Erythroblast (primary cell): ENCODE results near the gene ANKRD62.

Source experiments
- GATA1 ChIP-seq: IDR thresholded peaks from 2 replicates; pipeline ENCODE4 v1.6.1; 2011; ENCODE audit warnings: low read depth, mild to moderate bottlenecking, control low read depth, low read length, moderate library complexity
- POLR2A ChIP-seq: IDR thresholded peaks from 2 replicates; pipeline ENCODE4 v1.6.1; 2011; ENCODE audit warnings: mild to moderate bottlenecking, low read length

DNA sequence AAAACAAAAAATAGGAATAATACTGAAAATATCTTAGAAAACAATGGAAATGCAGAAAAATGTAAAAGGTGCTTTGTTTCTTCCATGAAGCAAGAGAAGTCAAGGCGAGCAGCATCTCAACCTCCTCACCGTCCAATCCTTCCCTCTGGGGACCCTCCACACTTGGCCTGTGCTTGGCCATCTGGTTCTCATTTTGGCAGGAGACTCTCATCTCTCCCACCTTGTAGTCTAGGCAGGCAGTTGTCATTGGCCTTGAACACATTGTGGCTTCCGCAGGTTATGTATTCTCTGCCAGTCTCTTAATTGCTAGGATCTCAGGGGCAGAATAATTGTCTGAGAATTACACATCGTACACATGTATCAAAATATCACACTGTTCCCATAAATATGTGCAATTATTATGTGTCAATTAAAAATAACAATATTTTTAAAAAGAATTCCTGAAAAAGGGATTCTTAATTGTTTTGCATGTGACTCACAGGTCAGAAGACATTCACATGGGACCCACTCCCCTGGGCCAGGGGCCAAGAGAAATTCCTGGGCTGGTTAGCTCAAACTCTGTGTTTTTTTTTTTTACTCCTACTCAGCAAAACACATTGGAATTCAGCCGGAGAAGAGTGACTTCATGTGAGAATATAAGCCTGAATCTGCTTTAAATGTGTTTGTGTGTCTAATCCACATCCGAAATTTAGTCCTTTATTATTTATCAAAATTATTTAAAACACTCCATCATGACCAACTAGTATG lies 14.0 kb upstream of the ANKRD62 start:
- TF ChIP-seq POLR2A = no peak
- no peak for TF ChIP-seq GATA1
